ENCODE results near the gene AKT1.
"Not testable (repeated sequence)": the region's sequence is repeated elsewhere in the genome, so short reads cannot be mapped to it uniquely, and the experiment has no call there.

AKT1 gene

DNA sequence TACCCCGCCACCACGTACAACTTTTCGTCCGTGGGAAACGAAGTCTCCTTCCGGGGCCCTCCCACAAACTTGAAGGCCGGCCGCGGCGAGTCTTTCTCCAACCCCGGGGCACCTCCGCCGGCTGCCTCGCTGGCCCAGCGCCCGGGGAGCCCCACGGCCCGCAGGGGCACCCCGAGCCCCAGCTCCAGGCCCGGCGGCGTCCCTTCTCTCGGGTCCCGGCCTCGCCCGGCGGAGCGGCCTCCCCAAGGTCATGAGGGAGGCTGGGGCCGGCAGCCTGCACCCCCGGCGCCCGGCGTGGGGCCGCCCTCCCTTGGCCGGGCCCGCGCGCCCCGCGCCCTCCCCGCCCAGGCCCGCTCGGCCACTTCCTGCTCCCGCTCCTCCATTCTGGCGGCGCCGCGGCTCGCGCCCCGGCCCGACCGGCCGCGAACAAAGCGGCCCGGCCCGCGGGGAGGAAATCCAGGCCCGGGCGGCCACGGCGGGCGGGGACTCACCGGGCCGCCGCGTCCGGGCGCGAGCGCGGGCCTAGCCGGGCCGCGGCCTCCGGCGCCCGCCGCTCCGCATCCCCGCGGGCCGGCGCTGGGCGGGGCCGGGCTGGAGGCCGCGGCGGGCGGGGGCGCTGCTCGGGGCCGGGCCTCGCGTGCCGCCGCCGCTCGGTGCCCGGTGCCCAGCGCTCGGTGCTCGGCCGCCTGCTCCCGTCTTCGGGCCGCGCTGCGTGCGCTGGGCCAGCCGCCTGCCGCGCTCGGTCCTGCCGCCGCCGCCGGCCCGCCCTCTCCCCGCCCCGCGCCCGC is at the start of gene AKT1:
Gene AKT1 (minus strand): TSS at position 756 of the 788 bp plus-strand sequence. CDS start 3,105 bp downstream, outside the sequence.
- DNase-seq, result peak in 1 of 2 experiments; percentile 26

DNA sequence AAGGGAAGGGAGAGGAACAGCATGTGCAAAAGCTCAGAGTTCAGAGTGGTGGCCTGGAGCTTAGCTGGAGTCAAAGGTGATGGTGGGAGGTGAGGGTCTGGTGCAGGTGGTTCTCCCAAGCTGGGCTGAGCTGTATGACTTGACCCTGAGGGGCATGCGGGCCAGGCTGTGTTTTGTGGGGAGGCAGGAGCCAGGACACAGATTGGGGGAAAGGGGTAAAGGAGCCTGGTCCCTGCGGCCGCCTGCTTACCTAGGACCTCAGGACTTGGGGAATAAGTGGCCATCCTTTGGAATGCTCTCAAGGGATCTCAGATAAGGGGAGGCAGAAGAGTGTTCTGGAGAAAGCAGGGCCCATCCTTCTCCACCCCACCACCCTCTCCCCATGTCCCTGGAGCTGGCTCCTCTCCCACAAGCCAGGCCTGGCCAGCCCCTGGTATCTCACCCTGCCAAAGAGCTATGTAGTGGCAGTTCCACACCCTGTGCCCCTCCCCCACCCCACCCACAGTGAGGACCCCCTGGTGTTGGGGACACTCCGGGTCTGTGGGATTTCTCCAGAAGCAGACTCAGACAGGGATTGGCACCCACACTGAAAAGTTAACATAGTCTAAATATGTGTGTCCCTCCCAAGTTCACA is 49.6 kb upstream of the AKT1 start:
- DNase-seq, result no peak

GRCh38 chr14:104844306-104845032 is 48.9 kb upstream of the AKT1 start:
- no peak for DNase-seq

DNA sequence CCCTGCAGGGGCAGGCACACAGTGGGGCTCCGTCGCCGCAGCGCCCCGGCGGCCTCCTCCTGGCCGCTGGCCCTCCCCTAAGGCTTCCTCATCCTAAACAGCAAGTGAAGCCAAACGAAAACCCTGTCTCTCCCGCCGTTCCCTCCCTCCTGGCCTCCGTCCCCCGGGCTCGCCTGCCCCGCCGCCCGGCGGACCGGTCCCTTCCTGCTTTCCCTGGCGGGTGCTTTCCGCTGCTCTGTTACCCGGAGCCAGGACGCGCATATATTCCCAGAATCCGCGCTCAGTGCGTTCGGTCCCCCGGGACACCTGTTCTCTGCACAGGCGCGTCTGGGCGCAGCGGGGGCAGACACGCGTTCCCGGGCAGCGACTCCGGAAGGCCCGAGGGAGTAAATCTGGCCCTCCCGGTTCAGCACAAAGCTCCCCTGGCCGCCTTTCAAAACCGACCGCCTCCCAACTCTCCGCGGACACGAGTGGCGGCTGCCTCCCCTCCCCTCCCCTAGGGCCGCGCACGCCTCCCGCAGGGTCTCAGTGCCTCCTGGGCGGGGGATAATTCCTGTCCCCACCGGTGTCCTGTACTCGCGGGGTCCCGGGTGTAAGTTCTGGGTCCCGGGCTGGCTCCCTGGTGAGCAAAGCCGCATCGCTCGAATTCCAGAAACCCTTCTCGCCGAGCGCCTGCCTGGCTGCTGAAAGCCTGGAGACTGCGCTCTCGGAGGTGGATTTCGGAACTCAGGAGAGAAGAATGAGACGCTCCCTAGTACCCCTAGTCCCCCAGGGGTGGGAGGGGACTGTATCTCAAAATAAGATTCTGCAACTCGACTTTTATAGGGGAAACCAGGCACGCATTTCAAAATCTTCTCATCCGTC is 48.1 kb upstream of the AKT1 start:
- DNase-seq, result no peak

DNA sequence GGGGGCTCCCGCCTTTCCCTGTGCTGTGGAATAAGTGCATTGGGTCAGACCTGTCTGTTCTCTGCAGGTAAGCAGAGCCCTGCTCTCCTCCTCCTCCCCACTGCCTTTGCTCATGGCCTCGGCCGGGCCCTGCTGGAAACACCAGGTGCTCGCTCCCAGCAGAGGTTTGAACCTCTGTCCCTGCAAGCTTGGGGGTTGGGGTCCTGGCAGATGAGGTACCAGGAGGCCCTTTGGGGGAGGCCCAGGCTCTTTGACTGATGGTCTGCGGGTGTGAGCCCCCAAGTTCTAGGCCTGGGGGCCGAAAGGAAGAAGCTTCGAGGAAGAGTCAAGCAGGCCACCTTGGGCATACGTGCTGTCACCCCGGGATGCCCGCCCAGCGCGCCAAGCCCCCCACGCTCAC is 47.5 kb upstream of the AKT1 start:
- no peak for DNase-seq

- no peak for DNase-seq
Measured at GRCh38 chr14:104841730-104842129, 46.2 kb upstream of the AKT1 start.

DNA sequence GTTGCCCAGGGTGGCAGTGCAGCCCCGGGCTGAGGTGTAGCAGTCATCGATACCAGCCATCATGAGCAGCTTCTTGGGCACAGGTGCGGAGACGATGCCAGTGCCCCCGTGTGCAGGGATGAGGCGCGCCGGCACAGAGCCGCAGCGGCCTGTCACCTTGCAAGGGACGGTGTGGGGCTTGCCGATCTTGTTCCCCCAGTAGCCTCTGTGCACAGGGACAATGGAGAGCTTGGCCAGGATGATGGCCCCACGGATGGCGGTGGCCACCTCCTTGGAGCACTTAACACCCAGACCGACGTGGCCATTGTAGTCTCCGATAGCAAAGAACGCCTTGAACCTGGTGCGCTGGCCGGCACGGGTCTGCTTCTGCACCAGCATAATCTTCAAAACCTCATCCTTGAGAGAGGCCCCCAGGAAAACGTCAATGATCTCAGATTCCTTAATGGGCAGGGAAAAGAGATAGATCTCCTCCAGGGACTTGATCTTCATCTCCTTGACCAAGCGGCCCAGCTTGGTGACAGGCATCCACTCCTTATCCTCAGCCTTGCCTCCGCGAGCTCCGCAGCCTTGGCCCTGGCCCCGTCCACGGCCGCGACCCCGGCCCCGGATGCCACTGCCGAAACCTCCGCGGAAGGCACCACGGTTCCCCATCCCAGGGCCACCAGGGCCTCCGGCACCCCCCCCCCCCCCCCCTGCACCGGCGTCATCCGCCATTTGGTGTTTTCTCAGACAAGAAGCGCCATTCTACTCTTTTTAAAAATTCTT is 40.8 kb upstream of the AKT1 start:
- DNase-seq, result not testable (repeated sequence)

DNA sequence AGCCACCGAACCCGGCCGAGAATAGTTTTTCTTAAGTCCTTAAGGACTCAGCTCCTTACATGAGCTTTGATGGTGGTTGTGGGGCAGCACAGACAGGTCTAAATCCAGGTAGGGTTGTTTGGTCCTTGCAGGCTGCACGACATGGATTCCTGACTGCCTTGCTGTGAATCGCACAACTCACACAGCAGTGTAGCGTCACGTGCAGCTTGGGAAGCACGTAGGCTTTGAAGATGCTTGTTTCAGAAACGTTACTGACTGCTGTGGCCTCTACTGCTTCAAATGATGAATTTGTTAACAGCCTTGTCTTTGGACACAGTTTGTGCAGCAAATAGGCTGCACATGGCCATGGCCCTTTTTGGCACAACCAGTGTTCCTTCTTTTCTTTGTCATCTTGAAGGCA is 35.2 kb upstream of the AKT1 start:
- DNase-seq, result no peak

DNA sequence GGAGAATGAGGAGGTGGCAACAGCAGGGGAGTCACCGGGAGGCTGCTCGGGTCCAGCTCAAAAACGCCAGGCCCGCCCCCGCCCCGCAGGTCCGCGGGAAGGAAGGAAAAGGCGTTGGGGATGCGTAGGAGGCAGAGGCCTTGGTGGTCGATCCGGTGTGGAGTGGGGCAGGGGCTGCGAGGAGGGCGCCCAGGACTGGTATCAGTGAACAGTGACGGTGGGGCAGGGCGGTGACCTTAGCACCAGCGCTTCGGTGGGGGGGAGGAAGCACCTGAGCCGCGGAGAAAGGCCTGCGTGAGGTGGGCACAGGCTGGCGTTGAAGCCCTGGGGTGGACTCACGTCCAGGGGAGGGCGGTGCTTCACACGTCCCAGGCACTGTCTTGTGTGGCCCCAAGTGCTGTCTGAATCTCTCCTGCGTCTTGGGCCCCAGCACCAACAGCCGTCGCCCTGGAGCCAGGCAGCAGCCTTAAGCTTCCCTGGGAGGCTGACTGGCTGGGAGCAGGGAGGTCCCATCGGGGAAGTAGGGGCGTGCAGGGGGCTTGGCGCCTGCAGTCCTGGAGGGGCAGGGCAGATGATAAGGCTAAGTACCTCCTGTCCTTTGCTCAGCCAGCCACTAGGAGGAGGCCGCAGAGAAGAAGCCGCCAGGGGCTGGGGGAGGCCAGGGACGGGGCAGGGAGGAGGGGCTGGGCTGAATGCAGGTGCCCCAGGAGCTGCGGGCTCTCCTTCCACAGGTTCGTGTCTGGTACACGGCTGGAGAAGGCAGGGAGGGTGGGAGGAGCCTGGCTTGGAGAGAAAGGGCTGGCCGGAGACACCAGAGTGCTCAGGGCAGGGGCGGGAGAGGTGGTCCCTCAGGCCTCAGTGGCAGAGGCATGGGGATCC is 31.9 kb upstream of the AKT1 start:
- peak; percentile 27 to 41 for DNase-seq

DNA sequence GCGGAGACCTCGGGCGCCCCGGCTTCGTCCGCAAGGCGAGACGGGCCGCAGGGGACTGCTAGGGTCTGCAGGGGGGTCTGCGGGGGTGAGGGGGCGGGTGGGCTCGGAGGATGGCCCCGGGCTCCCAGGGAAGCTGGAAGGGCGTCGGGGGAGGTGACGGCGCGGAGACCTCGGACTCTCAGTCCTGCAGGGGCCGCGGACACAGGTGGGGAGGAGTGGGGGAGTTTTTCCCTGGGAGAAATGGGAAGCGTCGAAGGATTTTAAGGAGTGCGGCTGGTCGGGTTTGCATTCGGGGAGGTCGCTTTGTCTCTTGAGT is 31.3 kb upstream of the AKT1 start:
- no peak for DNase-seq

DNA sequence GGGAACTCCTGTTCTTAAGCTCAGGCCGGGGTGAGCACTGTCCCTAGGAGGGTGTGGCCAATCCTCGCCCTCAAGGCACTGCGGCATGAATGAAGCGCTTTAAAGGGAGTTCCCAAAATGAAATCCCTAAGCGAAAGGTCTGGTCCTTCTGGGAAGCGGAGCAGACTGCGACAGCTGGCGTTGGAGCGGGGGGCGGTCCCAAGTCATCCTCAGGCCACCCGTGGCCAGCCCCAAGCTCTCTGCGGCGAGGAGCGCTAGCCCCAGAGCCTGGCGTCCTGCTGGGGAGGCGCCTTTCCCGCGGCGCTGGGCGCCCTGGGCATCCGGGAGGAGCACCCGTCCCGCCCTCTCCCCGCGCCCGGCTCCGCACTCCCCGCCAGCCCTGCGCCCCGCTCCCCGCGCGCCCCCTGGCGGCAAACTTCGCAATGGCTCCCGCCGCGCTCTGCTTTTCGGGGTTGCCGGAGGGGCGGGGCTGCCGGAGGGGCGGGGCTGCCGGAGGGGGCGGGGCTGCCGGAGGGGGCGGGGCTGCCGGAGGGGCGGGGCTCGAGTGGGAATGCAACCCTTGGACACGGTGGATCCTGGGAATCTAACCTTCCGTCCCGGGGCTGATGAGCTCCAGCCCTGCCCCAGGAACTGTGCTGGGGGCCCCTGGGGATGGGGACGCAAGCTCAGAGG is 30.8 kb upstream of the AKT1 start:
- peak; percentile 71 to 80 for DNase-seq

GRCh38 chr14:104824353-104824997 is 28.9 kb upstream of the AKT1 start:
- no peak for DNase-seq

- DNase-seq, result no peak
Measured at GRCh38 chr14:104822821-104823615, 27.5 kb upstream of the AKT1 start.

- DNase-seq, result no peak
Measured at GRCh38 chr14:104821971-104822608, 26.5 kb upstream of the AKT1 start.

DNA sequence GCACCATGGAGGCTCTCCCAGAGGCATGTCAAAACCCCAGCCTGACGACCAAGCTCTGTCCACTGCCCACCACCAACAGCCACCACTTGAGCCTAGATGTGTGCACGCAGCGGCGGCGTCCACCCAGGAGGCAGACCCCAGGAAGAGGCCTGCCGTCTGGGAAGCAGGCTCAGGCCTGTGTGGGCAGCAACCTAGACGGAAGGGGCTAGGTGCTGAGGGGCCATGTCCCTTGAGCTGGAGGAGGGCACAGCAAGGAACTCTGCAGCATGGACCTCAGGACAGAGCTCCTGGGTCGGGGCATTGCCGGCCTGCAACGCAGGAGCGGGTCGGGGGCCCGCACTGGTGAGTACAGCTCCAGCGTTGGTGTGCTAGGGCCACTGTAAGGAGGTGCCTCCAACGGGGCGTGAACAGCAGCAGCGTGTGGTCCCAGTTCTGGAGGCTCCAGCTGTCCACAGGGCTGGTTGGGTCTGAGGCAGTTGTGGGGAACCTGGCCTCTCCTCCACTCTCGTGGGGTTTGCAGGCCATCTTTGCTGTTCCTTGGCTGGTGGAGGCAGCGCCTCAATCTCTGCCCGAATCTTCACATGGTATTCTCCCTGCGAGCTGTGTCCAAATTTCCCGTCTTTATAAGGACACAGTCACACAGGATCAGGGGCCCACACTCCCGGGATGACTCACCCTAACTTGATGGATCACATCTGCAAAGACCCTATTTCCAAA is 25.8 kb upstream of the AKT1 start:
- DNase-seq, result no peak

DNA sequence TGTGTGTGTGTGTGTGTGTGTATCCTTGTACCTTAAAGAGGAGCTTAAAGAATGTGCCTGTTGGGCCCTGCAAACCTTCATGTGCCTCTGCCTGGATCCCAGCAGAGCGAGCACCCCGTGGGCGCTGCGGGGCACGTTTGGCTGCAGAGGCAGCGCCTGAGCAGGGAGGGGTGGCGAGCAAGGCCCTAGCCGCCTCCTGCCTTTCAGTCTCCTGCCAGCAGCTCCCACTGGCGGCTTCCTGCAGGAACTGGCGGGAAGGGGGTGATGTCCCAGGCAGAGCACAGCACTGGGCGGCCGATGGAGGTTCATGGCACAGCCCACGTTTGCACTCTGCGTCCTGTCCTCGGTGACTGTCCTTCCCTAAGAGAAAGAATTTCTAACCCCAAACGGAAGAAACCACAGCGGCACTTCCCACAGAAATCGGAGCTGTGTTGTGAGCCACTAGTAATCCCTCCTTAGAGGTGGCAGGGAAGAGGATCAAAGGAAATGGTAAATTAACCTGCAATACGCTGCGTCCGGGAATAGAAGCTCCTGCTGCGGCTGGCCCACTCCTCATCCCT is 25.2 kb upstream of the AKT1 start:
- DNase-seq, result peak in 1 of 2 experiments; percentile 56

DNA sequence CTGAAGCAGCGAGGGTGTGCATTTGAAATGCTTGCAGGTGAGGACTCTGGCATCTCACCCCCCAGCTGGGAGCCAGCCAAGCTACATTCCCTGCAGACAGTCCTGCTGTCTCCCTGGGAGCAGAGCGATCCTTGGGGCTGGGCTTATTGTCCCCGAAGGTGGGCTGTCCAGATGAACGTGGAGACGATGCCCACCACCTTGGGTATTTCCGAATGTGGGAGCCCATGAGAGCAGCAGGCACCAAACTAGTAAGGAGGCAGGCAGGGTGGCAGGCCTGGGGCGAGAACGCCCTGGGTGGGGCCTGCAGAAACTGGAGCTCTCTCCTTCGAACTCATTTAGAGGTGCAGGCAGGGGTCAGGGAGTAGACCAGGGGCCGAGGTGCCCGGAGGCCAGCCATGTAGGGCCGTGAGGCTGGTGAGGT is 23.8 kb upstream of the AKT1 start:
- no peak for DNase-seq

Data from NCI-H2081 (cell line).